HG02885 (cell line): ENCODE measurements around the gene PTCH1.

ENCODE experiments used
- ATAC-seq: cut with Tn5 transposase; IDR thresholded peaks from one replicate; pipeline ENCODE4 v1.9.1; 2021; ENCODE audit warnings: mild to moderate bottlenecking; ENCODE audit not compliant: unreplicated experiment, poor library complexity

The PTCH1 gene

GRCh38 chr9:95477441-95477840, 39.3 kb downstream of the PTCH1 start:
- no peak for ATAC-seq

- no peak for ATAC-seq
Observed at GRCh38 chr9:95468791-95469190, 48.0 kb downstream of the PTCH1 start.

GRCh38 chr9:95465115-95465514, 51.7 kb downstream of the PTCH1 start:
- ATAC-seq: no peak

GRCh38 chr9:95463148-95464060, 53.4 kb downstream of the PTCH1 start:
- ATAC-seq: no peak

GRCh38 chr9:95462249-95463147, 54.3 kb downstream of the PTCH1 start:
- peak; percentile 97 for ATAC-seq

- ATAC-seq: no peak
Observed at GRCh38 chr9:95461448-95462248, 55.1 kb downstream of the PTCH1 start.

GRCh38 chr9:95460518-95461164, 56.1 kb downstream of the PTCH1 start:
- no peak for ATAC-seq

- no peak for ATAC-seq
Observed at GRCh38 chr9:95459851-95460517, 56.8 kb downstream of the PTCH1 start.

- no peak for ATAC-seq
Observed at GRCh38 chr9:95459178-95459577, 57.6 kb downstream of the PTCH1 start.

- ATAC-seq: no peak
Observed at GRCh38 chr9:95458666-95459065, 58.1 kb downstream of the PTCH1 start.

- no peak for ATAC-seq
Observed at GRCh38 chr9:95457769-95458168, 59.0 kb downstream of the PTCH1 start.

- ATAC-seq: no peak
Observed at GRCh38 chr9:95455714-95456113, 61.1 kb downstream of the PTCH1 start.

- ATAC-seq: no peak
Observed at GRCh38 chr9:95452176-95452575, 64.6 kb downstream of the PTCH1 start.

- ATAC-seq: no peak
Observed at GRCh38 chr9:95451065-95451426, 65.7 kb downstream of the PTCH1 start.

- no peak for ATAC-seq
Observed at GRCh38 chr9:95450171-95451064, 66.4 kb downstream of the PTCH1 start.

- ATAC-seq: no peak
Observed at GRCh38 chr9:95449016-95449415, 67.8 kb downstream of the PTCH1 start.

GRCh38 chr9:95447660-95448420, 68.9 kb downstream of the PTCH1 start:
- ATAC-seq: no peak

- no peak for ATAC-seq
Observed at GRCh38 chr9:95446984-95447383, 69.8 kb downstream of the PTCH1 start.
